Suppressor macrophage treated with lipopolysaccharide for 1 hour (primary cell): Measurements from ENCODE around the gene NHERF1.

Source experiments
- DNase-seq, 3 donors: peaks; one replicate each; pipeline ENCODE4 v3.0.0-alpha.2; 2020 to 2022

Gene NHERF1

DNA sequence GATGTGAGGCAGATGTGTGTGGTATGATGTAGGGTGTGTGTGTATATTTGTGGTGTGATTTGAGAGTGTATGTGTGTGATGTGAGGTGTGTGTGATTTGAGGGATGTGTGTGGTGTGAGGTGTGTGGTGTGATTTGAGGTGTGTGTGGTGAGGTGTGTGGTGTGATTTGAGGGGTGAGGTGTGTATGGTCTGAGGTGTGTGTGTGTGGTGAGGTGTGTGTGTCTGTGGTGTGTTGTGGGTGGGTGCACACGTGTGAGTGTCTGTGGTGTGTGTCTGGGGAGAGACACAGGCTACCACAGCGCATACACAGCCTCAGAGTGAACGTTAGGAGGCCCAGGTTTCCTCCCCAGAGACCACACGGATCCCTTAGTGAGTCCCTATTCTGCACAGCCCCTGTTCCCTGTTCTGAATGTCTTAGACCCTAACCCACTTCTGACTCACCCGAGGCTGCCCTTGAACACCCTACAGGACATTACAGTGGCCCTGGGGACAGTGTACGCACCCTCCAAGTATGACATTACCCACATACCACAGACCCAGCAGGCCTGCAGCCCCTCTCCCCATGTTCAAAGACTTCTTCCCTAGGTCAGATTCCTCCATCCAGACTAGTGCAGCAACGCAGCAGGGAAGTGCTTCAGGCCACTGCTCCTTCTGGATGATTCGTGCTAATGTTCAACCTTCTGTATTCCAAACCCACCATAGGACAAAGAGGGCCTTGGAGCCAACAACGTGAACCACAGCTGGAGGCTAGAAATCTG is 14.9 kb upstream of the NHERF1 start:
- DNase-seq, result no peak

- DNase-seq, result no peak
Observed at GRCh38 chr17:74734256-74734655, 14.2 kb upstream of the NHERF1 start.

DNA sequence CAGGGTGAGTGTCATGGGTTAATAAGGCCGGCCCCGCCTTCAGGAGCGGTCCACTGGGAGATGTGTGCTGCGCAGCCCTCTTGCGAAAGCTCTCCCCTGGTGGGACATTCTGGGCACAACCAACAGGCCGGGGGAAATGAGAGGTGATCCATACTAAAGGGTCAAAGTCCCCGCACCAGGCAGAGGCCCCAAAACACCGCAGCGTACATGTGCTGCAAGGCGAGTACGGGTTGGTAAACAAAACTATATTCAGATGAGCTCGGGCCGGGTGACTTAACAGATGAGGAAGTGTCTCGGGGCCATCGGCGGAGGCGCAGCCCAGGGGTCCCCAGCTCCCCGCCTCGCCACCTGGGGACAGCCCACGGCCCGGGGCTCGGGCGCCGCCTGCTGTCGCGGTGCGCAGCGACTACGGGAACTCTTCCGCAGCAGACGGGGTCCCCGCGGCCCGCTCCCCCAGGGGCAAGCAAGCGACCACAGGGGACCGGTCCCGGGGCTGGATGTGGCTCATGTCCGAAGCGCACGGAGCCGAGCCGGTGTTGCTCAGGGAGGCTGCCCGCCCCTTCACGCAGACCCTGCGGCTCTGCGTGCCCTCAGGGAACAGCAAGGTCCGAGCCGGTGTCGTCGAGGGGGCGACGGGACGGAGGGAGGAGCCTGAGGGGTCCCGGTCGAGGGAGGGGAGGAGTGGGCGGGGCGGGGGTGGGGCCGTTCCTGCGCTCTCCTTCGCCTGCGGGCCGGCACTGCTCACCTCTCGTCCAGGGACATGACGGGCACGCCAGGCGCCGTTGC is 11.7 kb upstream of the NHERF1 start, which contains the start of gene RAB37:
Gene RAB37, plus strand, starts transcription at position 744 of the 786 bp plus-strand sequence. Its CDS starts 17 bp downstream, at position 761.
- DNase-seq, result peak; percentile 51 to 70 (median 58)

- DNase-seq, result peak; percentile 68 to 78 (median 73)
Observed at GRCh38 chr17:74737299-74738050, 11.0 kb upstream of the NHERF1 start.

GRCh38 chr17:74738051-74738996 is 10.1 kb upstream of the NHERF1 start:
- DNase-seq, result peak in 1 of 3 donors; percentile 31

GRCh38 chr17:74739227-74739831 is 9.1 kb upstream of the NHERF1 start:
- no peak for DNase-seq

DNA sequence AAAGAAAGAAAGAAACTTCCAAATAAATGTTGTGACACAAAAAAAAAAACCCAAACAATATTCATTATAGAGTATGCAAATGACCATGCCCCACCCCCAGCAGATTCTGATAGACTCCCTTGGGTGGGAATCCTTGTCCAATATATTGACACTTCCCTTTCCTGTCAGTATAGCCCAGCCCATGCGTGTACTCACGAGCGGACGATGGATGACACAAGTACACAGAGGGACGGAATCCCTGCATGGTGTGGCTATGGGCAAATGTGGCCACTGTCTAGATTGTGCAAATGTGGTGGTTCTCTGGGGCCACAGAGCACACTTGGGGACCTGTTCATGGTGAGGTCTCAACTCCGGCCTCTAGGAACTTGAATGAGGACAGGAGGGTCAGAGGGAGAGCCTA is 8.3 kb upstream of the NHERF1 start:
- DNase-seq, result peak in 2 of 3 donors; percentile 37 to 48

- DNase-seq, result no peak
Observed at GRCh38 chr17:74740641-74741387, 7.6 kb upstream of the NHERF1 start.

DNA sequence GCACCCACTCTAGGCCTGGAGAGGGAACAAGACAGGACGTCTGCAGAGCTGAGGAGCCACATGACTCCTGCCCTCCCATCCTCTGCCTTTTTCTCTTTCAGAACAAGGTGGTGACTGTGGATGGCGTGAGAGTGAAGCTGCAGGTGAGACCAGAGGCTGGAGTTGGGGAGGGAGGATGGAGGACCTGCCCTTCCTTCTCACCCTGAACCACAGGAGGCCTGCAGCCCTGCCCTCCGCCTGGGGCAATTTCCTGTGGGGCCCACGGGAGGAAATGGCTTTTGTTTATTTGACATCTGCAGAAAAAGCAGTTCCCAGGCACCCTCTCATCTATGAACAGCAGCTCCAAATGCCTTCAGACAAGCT is 6.3 kb upstream of the NHERF1 start:
- DNase-seq, result peak in 2 of 3 donors; percentile 31 to 37

DNA sequence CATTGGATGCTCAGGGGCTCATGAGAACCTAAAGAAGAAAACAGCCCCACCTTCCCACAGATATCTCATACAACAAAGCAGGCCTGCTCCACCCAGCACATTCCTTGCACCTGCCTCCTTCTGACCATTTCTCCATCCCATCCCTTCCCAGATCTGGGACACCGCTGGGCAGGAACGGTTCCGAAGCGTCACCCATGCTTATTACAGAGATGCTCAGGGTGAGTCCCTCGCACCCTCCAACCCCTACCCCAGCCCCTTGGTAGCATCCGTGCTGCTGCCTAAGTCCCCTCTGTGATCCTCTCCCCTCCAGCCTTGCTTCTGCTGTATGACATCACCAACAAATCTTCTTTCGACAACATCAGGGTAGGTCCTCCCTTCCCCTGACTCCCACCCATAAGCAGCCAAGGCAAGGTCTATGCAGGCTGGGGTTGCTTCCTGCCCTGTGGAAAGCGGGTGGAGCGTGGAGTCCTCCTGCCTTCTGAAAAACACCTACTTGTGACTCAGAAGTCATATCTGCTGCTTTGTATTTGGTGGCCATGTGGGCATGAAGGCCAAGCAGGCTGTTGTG is 5.4 kb upstream of the NHERF1 start:
- DNase-seq, result no peak

GRCh38 chr17:74743755-74744154 is 4.7 kb upstream of the NHERF1 start:
- DNase-seq, result no peak

- no peak for DNase-seq
Observed at GRCh38 chr17:74744349-74744713, 4.1 kb upstream of the NHERF1 start.

DNA sequence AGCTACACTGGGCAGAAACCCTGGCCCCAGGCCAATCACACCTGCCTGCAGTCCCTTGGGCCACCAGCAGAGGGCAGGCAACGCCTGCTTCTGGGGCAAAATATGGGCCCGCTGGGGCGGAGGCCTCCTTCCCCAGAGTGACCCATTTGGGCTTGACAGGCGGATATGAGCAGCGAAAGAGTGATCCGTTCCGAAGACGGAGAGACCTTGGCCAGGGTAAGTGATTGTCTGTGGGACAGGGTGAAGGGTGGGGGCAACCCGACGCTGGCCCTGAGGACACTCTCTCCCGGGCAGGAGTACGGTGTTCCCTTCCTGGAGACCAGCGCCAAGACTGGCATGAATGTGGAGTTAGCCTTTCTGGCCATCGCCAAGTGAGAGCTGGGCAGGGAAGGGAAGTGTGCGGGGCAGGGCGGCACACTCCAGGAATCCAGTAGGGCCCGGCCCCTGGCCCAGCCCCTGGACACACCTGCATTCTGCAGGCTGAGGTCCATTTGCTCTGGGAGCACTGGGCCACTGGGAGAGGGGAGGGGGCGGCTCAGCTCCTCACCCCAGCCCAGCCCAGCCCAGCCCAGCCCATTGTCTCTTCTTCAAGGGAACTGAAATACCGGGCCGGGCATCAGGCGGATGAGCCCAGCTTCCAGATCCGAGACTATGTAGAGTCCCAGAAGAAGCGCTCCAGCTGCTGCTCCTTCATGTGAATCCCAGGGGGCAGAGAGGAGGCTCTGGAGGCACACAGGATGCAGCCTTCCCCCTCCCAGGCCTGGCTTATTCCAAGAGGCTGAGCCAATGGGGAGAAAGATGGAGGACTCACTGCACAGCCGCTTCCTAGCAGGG is 3.5 kb upstream of the NHERF1 start:
- peak; percentile 83 to 88 (median 87) for DNase-seq

DNA sequence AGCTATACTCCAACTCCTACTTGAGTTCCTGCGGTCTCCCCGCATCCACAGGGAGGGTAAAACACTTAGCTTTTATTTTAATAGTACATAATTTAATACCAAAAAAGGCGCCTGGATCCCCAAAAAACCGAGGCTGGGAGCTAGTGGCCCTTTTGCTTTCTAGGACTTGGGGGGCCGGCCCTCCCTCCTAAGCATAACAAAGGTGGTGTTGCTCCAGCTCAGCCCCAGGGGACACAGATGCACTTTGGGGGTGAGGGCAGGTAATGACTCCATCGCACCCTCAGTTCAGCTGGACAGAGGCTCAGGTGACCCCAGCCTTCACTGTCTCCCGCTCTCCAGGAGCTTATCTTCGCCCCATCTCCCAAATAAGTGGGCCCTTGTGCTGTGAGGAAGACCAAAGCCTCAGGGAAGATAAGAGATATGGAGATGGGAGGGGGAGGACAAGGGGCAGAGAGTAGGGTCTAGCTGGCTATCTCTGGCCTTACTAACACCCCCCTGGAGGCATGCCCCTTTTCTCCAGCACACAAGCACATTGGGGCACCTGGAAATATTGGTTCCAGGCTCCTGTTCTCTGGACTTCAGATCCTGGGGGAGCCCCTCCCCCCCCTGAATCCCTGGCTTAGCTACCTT is 2.8 kb upstream of the NHERF1 start:
- DNase-seq, result no peak

- DNase-seq, result no peak
Observed at GRCh38 chr17:74746376-74746775, 2.1 kb upstream of the NHERF1 start.

GRCh38 chr17:74746922-74747321 is 1.5 kb upstream of the NHERF1 start:
- peak; percentile 59 to 66 (median 66) for DNase-seq

- DNase-seq, result no peak
Observed at GRCh38 chr17:74748279-74748528, 224 bp upstream of the NHERF1 start.

DNA sequence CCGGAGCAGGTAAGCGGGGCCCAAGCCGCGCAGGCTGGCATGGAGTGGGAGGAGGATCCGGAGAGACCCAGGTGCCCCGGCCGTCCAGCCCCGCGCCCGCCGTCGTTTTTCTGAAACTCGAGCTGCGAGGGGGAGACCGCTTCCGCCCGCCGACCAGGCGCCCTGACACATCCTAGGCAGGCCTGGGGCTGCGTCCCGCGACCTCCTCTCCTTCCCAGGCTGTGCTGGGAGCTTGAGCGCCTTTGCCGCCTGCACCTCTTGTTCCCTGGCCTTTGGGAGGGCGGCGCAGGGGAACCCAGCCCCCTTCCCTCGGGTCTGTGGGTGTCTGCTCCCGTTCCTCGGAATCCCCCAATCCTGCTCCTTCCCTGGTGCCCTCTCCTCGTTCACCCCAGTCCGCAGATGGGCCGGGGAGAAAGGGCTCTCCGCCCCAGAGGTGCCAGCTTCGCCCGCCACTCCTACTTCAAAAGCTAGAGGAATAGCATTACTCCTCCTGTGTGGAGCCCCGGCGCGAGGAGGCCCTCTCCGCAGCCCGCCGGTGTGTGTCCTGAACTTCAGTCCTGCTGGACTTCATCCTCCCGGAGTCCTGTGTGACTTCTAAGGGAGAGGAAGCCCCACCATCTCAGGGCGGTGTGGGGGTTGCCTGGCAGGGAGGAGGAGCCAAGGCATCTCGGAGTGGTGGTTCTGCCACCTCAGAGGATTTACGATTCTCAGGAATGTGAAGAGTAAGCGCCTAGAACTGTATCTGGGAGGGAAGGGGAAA is 1.0 kb downstream of the NHERF1 start:
- DNase-seq, result peak in 2 of 3 donors; percentile 27 to 47

DNA sequence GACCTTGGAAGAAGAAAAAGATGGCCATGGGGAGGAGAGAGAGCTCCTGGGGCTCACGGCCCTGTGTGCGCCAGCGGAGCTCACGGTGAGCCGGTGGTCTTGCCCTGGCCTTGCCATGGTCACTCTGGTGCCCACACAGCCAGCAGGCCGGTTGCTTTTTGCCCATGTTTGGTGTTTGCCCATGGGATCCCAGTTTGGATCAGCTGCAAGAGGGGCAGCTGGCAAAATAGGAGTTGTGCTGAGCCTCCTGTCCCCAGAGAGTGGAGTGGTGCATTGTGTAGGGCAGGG is 1.6 kb downstream of the NHERF1 start:
- DNase-seq, result no peak
